ENCODE data around the gene MCOLN3. TPM values are rescaled to one million over a fixed set of nuclear protein-coding genes. Genes with fewer than 3 reads are reported as not detected.

Gene MCOLN3
- total RNA-seq, 6 experiments from 2014 or later, result 0.09 to 0.51 (median 0.28) TPM

DNA sequence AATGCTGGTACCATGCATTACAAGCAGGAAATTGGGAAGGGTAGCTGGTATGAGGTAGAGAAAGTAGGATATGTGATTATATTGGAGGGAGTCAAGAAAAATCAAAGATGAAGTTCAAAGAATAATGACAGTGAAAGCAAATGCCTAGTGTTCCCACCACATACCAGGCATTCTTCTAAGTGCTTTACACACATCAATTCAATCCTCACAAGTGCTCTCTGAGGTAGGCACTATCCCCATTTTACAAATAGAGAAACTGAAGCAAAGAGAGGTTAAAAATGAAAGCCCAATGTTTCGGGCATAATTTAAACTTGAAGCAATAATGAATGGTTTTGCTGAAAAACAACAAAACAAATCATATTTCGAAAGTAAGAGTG, 40.1 kb upstream of the MCOLN3 start:
- H3K4me3 Mint-ChIP-seq, result no peak overlapping the region
- H3K36me3 Mint-ChIP-seq (ENCODE audit: low read depth), result no peaks in the 10 kb centered on the region
- TF ChIP-seq, protein P1, sequence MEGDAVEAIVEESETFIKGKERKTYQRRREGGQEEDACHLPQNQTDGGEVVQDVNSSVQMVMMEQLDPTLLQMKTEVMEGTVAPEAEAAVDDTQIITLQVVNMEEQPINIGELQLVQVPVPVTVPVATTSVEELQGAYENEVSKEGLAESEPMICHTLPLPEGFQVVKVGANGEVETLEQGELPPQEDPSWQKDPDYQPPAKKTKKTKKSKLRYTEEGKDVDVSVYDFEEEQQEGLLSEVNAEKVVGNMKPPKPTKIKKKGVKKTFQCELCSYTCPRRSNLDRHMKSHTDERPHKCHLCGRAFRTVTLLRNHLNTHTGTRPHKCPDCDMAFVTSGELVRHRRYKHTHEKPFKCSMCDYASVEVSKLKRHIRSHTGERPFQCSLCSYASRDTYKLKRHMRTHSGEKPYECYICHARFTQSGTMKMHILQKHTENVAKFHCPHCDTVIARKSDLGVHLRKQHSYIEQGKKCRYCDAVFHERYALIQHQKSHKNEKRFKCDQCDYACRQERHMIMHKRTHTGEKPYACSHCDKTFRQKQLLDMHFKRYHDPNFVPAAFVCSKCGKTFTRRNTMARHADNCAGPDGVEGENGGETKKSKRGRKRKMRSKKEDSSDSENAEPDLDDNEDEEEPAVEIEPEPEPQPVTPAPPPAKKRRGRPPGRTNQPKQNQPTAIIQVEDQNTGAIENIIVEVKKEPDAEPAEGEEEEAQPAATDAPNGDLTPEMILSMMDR (IDR thresholded peaks at IDR 0.05), result no peak
- H3K4me1 Mint-ChIP-seq (ENCODE audit: low read depth), result no peaks in the 10 kb centered on the region
- H3K27ac Mint-ChIP-seq, result no peak overlapping the region
- peaks cover 3% of the 10 kb centered on the region for H3K27me3 Mint-ChIP-seq (ENCODE audit: insufficient read depth)
- DNase-seq, result no peak
- no peaks in the 10 kb centered on the region for H3K9me3 Mint-ChIP-seq

DNA sequence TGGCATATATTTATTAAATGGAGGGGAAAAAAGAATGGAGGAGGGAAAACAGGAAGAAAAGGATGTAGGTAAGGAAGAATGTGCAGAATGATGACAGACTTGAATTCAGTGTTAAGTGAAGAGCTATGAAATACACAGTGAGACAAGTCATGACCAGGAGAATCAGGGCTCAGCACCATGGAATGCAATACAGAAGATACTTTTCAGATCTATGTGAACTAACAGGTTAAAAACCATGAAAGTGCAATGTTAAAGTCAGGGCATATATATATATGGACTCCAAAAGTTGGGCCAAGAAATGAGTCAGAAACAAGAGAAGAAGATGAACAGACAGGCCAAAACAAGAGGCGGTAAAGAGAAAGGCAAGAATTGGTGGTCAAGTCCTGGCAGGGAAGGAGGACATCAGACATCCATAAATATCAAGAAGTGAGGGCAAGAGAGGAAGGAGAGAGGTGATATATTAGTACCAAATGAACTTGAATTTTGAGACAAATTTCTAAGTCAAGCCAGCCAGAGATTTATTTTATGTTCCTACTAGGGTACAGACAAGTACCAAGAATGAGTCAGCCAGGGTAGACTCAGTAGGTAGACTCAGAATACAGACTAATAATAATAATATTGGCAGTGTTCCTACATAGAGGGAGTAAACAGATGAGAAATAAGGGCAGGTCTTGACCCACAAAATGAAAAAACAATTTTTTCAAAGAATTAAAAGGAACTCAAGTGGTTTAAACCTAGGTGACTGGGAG, 39.5 kb upstream of the MCOLN3 start:
- TF ChIP-seq, protein P1 (IDR thresholded peaks at IDR 0.05), result no peak
- no peaks in the 10 kb centered on the region for H3K4me1 Mint-ChIP-seq (ENCODE audit: low read depth)
- H3K36me3 Mint-ChIP-seq (ENCODE audit: low read depth), result no peaks in the 10 kb centered on the region
- no peak overlapping the region for H3K27ac Mint-ChIP-seq
- H3K9me3 Mint-ChIP-seq, result no peaks in the 10 kb centered on the region
- no peak overlapping the region for H3K4me3 Mint-ChIP-seq
- DNase-seq, result no peak
- peaks cover 2% of the 10 kb centered on the region for H3K27me3 Mint-ChIP-seq (ENCODE audit: insufficient read depth)

DNA sequence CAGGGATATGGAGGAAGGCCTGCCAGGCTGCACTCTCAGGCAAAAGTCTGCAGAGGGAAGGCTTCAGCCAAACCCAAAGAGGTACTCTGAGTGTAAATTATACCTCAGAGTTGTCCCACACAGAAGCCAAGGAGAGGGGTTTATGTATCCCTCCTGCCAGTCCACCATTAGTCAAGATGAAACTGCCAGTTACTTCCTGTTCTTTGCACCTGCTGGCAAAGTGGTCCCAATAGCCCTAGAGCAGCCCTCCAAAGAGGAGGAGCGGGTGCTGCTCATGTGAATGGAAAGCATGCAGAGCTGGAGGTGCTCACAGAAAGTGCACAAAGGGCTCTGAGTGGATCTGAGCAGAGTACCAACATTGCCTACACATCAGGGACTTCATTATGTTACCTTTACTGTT, 37.1 kb upstream of the MCOLN3 start:
- TF ChIP-seq, protein P1 (IDR thresholded peaks at IDR 0.05), result no peak
- H3K4me3 Mint-ChIP-seq, result no peak overlapping the region
- no peak overlapping the region for H3K27ac Mint-ChIP-seq
- H3K36me3 Mint-ChIP-seq (ENCODE audit: low read depth), result 0 out of 2 replicates have a peak, but pooled peaks cover 7% of the 10 kb centered on the region
- no peaks in the 10 kb centered on the region for H3K9me3 Mint-ChIP-seq
- H3K4me1 Mint-ChIP-seq (ENCODE audit: low read depth), result no peaks in the 10 kb centered on the region
- DNase-seq, result no peak
- H3K27me3 Mint-ChIP-seq (ENCODE audit: insufficient read depth), result peaks cover 7% of the 10 kb centered on the region

DNA sequence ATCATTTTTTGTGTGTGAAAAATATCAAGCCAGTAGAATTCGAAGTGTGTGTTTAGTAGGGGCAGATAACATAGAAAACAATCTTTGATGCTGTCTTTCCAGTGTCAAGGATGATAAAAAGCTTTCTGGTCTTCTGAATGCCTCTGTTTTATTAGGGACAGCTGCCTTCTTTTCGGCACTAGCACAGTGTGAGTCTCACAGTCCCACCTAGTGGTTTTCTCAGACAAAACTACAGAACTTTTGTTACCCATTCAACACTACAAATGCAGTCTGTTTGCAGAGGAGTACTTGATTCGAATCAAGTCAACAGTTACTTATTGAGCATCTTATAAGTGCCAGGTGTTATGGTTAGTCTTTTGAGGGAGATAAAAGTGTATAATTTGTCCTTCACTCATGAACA, 30.6 kb upstream of the MCOLN3 start:
- peak; percentile 12 for DNase-seq
- H3K9me3 Mint-ChIP-seq, result no peaks in the 10 kb centered on the region
- TF ChIP-seq, protein P1 (IDR thresholded peaks at IDR 0.05), result peak; percentile 57; the same call in 1 of the 2 replicates
- H3K4me1 Mint-ChIP-seq (ENCODE audit: low read depth), result no peaks in the 10 kb centered on the region
- H3K27ac Mint-ChIP-seq, result no peak overlapping the region
- 0 out of 2 replicates have a peak, but pooled peaks cover 7% of the 10 kb centered on the region for H3K36me3 Mint-ChIP-seq (ENCODE audit: low read depth)
- H3K27me3 Mint-ChIP-seq (ENCODE audit: insufficient read depth), result peaks cover 16% of the 10 kb centered on the region; the same call in 1 of the 2 replicates
- no peak overlapping the region for H3K4me3 Mint-ChIP-seq

DNA sequence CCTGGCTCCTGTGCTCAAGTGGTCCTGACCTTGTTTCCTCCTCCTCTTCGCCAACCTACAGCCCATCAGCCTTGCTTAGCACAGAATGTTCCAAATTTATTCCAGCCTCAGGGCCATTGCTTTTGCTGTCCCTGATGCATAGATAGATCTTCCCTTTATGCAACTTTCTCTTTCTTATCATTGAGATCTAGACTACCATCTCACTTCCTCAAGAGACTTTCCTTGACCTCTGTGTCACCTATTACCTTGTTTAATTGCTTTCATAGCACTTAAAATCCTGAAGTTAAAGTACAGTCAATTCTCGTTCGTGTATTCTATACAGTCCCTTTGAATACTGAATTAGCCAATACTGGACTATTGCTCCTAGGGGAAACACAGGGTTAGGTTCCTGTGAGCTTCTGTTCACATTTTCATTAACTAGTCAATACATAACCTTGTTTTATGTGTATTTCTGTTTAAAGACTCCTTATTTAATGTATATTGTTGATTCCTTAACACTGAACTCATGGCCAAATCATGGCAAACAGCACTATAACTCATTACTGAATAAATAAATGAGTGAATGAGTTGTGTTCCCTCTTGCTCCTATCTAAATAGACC, 26.2 kb upstream of the MCOLN3 start:
- no peaks in the 10 kb centered on the region for H3K36me3 Mint-ChIP-seq (ENCODE audit: low read depth)
- H3K27me3 Mint-ChIP-seq (ENCODE audit: insufficient read depth), result peaks cover 9% of the 10 kb centered on the region
- TF ChIP-seq, protein P1 (IDR thresholded peaks at IDR 0.05), result no peak
- H3K27ac Mint-ChIP-seq, result no peak overlapping the region
- H3K4me3 Mint-ChIP-seq, result no peak overlapping the region
- no peak for DNase-seq
- H3K9me3 Mint-ChIP-seq, result no peaks in the 10 kb centered on the region
- H3K4me1 Mint-ChIP-seq (ENCODE audit: low read depth), result no peaks in the 10 kb centered on the region
